Measurements from ENCODE around the gene COL18A1.

DNA sequence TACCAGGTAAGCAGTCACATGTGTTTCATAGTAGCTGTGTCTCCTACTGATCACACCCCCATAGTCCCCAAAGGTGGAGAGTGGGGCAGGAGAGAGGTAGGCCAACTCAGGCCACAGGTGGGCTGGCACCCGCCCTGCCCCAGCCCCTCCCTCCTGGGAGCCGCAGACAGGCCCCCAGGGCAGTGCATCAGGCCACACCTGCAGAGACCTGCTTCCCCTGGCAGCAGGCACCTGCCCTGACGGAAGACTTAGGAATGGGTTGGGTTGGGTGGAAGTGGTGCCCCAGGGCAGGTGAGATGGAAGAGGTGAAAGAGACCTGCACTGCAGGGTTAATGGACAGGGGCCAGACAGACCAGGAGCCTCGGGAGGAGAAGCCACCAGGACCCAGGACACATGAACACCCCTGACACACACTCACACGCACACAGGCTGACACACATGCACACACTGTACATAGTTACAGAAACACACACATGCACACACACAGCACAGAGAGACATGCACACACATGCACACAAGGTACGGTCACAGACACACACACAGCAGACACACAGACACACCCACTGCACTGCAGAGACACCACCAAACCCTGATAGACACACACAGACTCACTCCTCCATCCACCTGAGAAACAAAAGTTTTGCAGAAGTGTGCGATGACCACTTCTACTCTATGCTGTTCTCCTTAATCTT is 1.7 kb upstream of the COL18A1 start:
- TF ChIP-seq, protein P1, sequence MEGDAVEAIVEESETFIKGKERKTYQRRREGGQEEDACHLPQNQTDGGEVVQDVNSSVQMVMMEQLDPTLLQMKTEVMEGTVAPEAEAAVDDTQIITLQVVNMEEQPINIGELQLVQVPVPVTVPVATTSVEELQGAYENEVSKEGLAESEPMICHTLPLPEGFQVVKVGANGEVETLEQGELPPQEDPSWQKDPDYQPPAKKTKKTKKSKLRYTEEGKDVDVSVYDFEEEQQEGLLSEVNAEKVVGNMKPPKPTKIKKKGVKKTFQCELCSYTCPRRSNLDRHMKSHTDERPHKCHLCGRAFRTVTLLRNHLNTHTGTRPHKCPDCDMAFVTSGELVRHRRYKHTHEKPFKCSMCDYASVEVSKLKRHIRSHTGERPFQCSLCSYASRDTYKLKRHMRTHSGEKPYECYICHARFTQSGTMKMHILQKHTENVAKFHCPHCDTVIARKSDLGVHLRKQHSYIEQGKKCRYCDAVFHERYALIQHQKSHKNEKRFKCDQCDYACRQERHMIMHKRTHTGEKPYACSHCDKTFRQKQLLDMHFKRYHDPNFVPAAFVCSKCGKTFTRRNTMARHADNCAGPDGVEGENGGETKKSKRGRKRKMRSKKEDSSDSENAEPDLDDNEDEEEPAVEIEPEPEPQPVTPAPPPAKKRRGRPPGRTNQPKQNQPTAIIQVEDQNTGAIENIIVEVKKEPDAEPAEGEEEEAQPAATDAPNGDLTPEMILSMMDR (IDR thresholded peaks at IDR 0.05 in 4 of 5, conservative IDR thresholded peaks at IDR 0.05 in 1 of 5): no peak
- no peak for TF ChIP-seq POLR2A (IDR thresholded peaks at IDR 0.05)
